Measurements from ENCODE around the gene NDUFAF5.
A peak's percentile ranks its signal among the peaks of the same experiment; 100 is the strongest.

The NDUFAF5 gene

GRCh38 chr20:13858439-13858838, 73.6 kb downstream of the NDUFAF5 start:
- no peak for DNase-seq (ENCODE audit: low read depth)
- Histone ChIP-seq H3K27me3 (replicated peaks; ENCODE audit: control insufficient read depth, insufficient read depth, low read length) (peaks cover 4% of the 10 kb centered on the region), H3K36me3 (ENCODE audit: control insufficient read depth, insufficient read depth, low read length, severe bottlenecking) (no peaks in the 10 kb centered on the region), H3K4me3 (ENCODE audit: low read length) (no peak overlapping the region), H3K4me1 (ENCODE audit: control insufficient read depth, insufficient read depth, low read length) (peaks cover 6% of the 10 kb centered on the region), H3K9me3 (ENCODE audit: control insufficient read depth, low read length) (no peaks in the 10 kb centered on the region), H3K9ac (ENCODE audit: low read length) (no peak overlapping the region)

- DNase-seq (ENCODE audit: low read depth): no peak
- no peaks in the 10 kb centered on the region for H3K36me3 ChIP-seq (ENCODE audit: control insufficient read depth, insufficient read depth, low read length, severe bottlenecking)
- no peak overlapping the region for H3K9ac ChIP-seq (ENCODE audit: low read length)
- peaks cover 4% of the 10 kb centered on the region for H3K27me3 ChIP-seq (replicated peaks; ENCODE audit: control insufficient read depth, insufficient read depth, low read length)
- H3K4me1 ChIP-seq (ENCODE audit: control insufficient read depth, insufficient read depth, low read length): peaks cover 9% of the 10 kb centered on the region
- no peaks in the 10 kb centered on the region for H3K9me3 ChIP-seq (ENCODE audit: control insufficient read depth, low read length)
- no peak overlapping the region for H3K4me3 ChIP-seq (ENCODE audit: low read length)
Measured at GRCh38 chr20:13858871-13859270, 74.0 kb downstream of the NDUFAF5 start.

- no peak for DNase-seq (ENCODE audit: low read depth)
- Histone ChIP-seq H3K4me1 (ENCODE audit: control insufficient read depth, insufficient read depth, low read length) (peaks cover 28% of the 10 kb centered on the region), H3K36me3 (ENCODE audit: control insufficient read depth, insufficient read depth, low read length, severe bottlenecking) (no peaks in the 10 kb centered on the region), H3K9me3 (ENCODE audit: control insufficient read depth, low read length) (no peaks in the 10 kb centered on the region), H3K27me3 (replicated peaks; ENCODE audit: control insufficient read depth, insufficient read depth, low read length) (no peaks in the 10 kb centered on the region), H3K9ac (ENCODE audit: low read length) (no peak overlapping the region), H3K4me3 (ENCODE audit: low read length) (no peak overlapping the region)
Measured at GRCh38 chr20:13862245-13862644, 77.4 kb downstream of the NDUFAF5 start.

DNA sequence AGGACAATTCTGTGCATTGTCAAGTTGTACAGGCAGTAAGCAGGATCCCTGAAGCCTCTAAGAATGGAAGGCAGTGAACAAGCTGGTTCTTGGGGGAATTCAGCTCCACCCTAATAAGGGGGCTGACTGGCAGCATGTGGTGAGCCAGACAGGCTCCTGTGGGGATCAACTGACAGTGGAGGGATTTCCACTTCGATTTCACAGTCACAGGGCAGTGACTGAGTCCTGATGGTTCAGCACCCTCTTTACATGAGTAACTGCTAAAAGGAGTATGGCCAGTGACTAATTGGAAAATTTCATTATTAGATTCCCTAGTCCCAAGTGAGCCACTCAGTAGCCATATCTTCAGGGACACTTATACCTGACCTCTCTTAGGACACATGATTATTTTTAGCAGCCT, 78.4 kb downstream of the NDUFAF5 start:
- Histone ChIP-seq H3K27me3 (replicated peaks; ENCODE audit: control insufficient read depth, insufficient read depth, low read length) (no peaks in the 10 kb centered on the region), H3K9ac (ENCODE audit: low read length) (no peak overlapping the region), H3K36me3 (ENCODE audit: control insufficient read depth, insufficient read depth, low read length, severe bottlenecking) (no peaks in the 10 kb centered on the region), H3K9me3 (ENCODE audit: control insufficient read depth, low read length) (no peaks in the 10 kb centered on the region), H3K4me1 (ENCODE audit: control insufficient read depth, insufficient read depth, low read length) (peaks cover 34% of the 10 kb centered on the region), H3K4me3 (ENCODE audit: low read length) (no peak overlapping the region)
- DNase-seq (ENCODE audit: low read depth): no peak

GRCh38 chr20:13865156-13865555, 80.3 kb downstream of the NDUFAF5 start:
- H3K9me3 ChIP-seq (ENCODE audit: control insufficient read depth, low read length): no peaks in the 10 kb centered on the region
- no peaks in the 10 kb centered on the region for H3K27me3 ChIP-seq (replicated peaks; ENCODE audit: control insufficient read depth, insufficient read depth, low read length)
- H3K4me3 ChIP-seq (ENCODE audit: low read length): no peak overlapping the region
- H3K4me1 ChIP-seq (ENCODE audit: control insufficient read depth, insufficient read depth, low read length): peaks cover 53% of the 10 kb centered on the region
- H3K36me3 ChIP-seq (ENCODE audit: control insufficient read depth, insufficient read depth, low read length, severe bottlenecking): no peaks in the 10 kb centered on the region
- peak; percentile 4 for DNase-seq (ENCODE audit: low read depth)
- no peak overlapping the region for H3K9ac ChIP-seq (ENCODE audit: low read length)

GRCh38 chr20:13865791-13866351, 81.0 kb downstream of the NDUFAF5 start:
- H3K4me1 ChIP-seq (ENCODE audit: control insufficient read depth, insufficient read depth, low read length): peaks cover 56% of the 10 kb centered on the region
- H3K27me3 ChIP-seq (replicated peaks; ENCODE audit: control insufficient read depth, insufficient read depth, low read length): no peaks in the 10 kb centered on the region
- DNase-seq (ENCODE audit: low read depth): peak; percentile 50
- H3K9ac ChIP-seq (ENCODE audit: low read length): no peak overlapping the region
- H3K36me3 ChIP-seq (ENCODE audit: control insufficient read depth, insufficient read depth, low read length, severe bottlenecking): no peaks in the 10 kb centered on the region
- no peak overlapping the region for H3K4me3 ChIP-seq (ENCODE audit: low read length)
- no peaks in the 10 kb centered on the region for H3K9me3 ChIP-seq (ENCODE audit: control insufficient read depth, low read length)

DNA sequence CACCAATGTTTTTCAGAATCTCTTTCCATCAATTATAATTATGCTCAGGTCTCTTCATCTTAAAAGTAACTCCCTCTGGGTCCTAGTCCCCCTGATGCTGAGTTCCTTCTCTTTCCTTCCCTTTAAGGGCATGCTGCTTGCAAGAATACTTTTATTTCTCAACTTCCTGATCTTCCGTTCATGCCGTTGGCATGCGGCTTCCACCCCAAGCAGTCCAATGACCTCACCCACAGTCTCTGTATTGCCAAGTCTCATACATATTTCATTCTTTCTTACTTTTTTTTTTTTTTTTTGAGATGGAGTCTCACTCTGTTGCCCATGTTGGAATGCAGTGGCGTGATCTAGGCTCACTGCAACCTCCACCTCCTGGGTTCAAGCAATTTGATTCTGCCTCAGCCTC, 83.5 kb downstream of the NDUFAF5 start:
- peaks cover 51% of the 10 kb centered on the region for H3K4me1 ChIP-seq (ENCODE audit: control insufficient read depth, insufficient read depth, low read length)
- DNase-seq (ENCODE audit: low read depth): peak; percentile 22
- H3K9ac ChIP-seq (ENCODE audit: low read length): no peak overlapping the region
- H3K9me3 ChIP-seq (ENCODE audit: control insufficient read depth, low read length): no peaks in the 10 kb centered on the region
- no peaks in the 10 kb centered on the region for H3K27me3 ChIP-seq (replicated peaks; ENCODE audit: control insufficient read depth, insufficient read depth, low read length)
- no peaks in the 10 kb centered on the region for H3K36me3 ChIP-seq (ENCODE audit: control insufficient read depth, insufficient read depth, low read length, severe bottlenecking)
- peak overlapping the region; percentile 25 for H3K4me3 ChIP-seq (ENCODE audit: low read length)

GRCh38 chr20:13870170-13870748, 85.4 kb downstream of the NDUFAF5 start:
- no peak overlapping the region for H3K4me3 ChIP-seq (ENCODE audit: low read length)
- DNase-seq (ENCODE audit: low read depth): no peak
- H3K9ac ChIP-seq (ENCODE audit: low read length): no peak overlapping the region
- no peaks in the 10 kb centered on the region for H3K36me3 ChIP-seq (ENCODE audit: control insufficient read depth, insufficient read depth, low read length, severe bottlenecking)
- H3K4me1 ChIP-seq (ENCODE audit: control insufficient read depth, insufficient read depth, low read length): peaks cover 42% of the 10 kb centered on the region
- H3K27me3 ChIP-seq (replicated peaks; ENCODE audit: control insufficient read depth, insufficient read depth, low read length): no peaks in the 10 kb centered on the region
- H3K9me3 ChIP-seq (ENCODE audit: control insufficient read depth, low read length): no peaks in the 10 kb centered on the region
